GM23248 (cell line): ENCODE measurements around the gene GALE.

Experiments used
- EZH2 ChIP-seq: fragments of 200-600 bp; sonication (generic); IDR thresholded peaks from 2 replicates; pipeline ENCODE4 v1.6.1; 2018; ENCODE audit warnings: antibody characterized with exemption, mild to moderate bottlenecking; ENCODE audit not compliant: insufficient read depth, poor library complexity, severe bottlenecking
- EZH2phosphoT487 ChIP-seq: fragments of 200-600 bp; sonication (generic); IDR thresholded peaks from 2 replicates; pipeline ENCODE4 v1.6.1; 2018; ENCODE audit warnings: antibody characterized with exemption, moderate library complexity, mild to moderate bottlenecking, low read depth; ENCODE audit not compliant: insufficient read depth

- TF ChIP-seq EZH2phosphoT487, result no peak
- TF ChIP-seq EZH2, result no peak
These were observed 10.4 kb upstream of the GALE start for GRCh38 chr1:23810818-23811540.
